Stomach (tissue), 4 donors: Measurements from ENCODE around the gene ANTXR1.

Experiments used
- CTCF ChIP-seq, 7 experiments: fragments of 450-650 bp in 4 of 7; fragments of 200-600 bp in 3 of 7; sonication (generic) in 3 of 7; IDR thresholded peaks; one replicate each; pipeline ENCODE4 v1.5.1; 2016 to 2019; ENCODE audit warnings: antibody characterized with exemption in 7 of 7, control low read depth in 2 of 7, mild to moderate bottlenecking in 1 of 7
- POLR2A ChIP-seq, 4 donors: fragments of 450-650 bp; IDR thresholded peaks; one replicate each; pipeline ENCODE4 v1.6.1; 2016; ENCODE audit warnings: antibody characterized with exemption in 4 of 4, control low read depth in 2 of 4, mild to moderate bottlenecking in 1 of 4, moderate library complexity in 1 of 4

GRCh38 chr2:69062307-69062962 is 49.5 kb downstream of the ANTXR1 start:
- TF ChIP-seq POLR2A (IDR thresholded peaks at IDR 0.05): no peak
- TF ChIP-seq CTCF (IDR thresholded peaks at IDR 0.05): no peak
